NCI-H187 treated with DMSO at 0.1 percent for 48 hours (cell line): ENCODE results near the gene PRICKLE1.

Source experiments
- DNase-seq: peaks from one replicate; lab custom pipeline; 2025; lab: John Stamatoyannopoulos, UW

The PRICKLE1 gene

GRCh38 chr12:42588524-42589464 lies 752 bp downstream of the PRICKLE1 start:
- no peak for DNase-seq

GRCh38 chr12:42587601-42588523 lies 1.7 kb downstream of the PRICKLE1 start:
- DNase-seq: no peak

- DNase-seq: no peak
Measured at GRCh38 chr12:42586268-42586667, 3.3 kb downstream of the PRICKLE1 start.

- DNase-seq: no peak
Measured at GRCh38 chr12:42585841-42586216, 3.7 kb downstream of the PRICKLE1 start.

- no peak for DNase-seq
Measured at GRCh38 chr12:42585154-42585840, 4.2 kb downstream of the PRICKLE1 start.

GRCh38 chr12:42584651-42585111 lies 4.9 kb downstream of the PRICKLE1 start:
- no peak for DNase-seq

- DNase-seq: no peak
Measured at GRCh38 chr12:42583016-42583415, 6.5 kb downstream of the PRICKLE1 start.

- no peak for DNase-seq
Measured at GRCh38 chr12:42582498-42582897, 7.0 kb downstream of the PRICKLE1 start.

- DNase-seq: no peak
Measured at GRCh38 chr12:42582050-42582449, 7.5 kb downstream of the PRICKLE1 start.

- DNase-seq: no peak
Measured at GRCh38 chr12:42576374-42576773, 13.2 kb downstream of the PRICKLE1 start.

GRCh38 chr12:42575717-42576116 lies 13.8 kb downstream of the PRICKLE1 start:
- no peak for DNase-seq

- no peak for DNase-seq
Measured at GRCh38 chr12:42574851-42575266, 14.7 kb downstream of the PRICKLE1 start.

GRCh38 chr12:42571327-42572009 lies 18.1 kb downstream of the PRICKLE1 start:
- no peak for DNase-seq

- no peak for DNase-seq
Measured at GRCh38 chr12:42570076-42570475, 19.5 kb downstream of the PRICKLE1 start.

GRCh38 chr12:42568952-42569915 lies 20.3 kb downstream of the PRICKLE1 start:
- peak; percentile 47 for DNase-seq

GRCh38 chr12:42565633-42566032 lies 23.9 kb downstream of the PRICKLE1 start:
- no peak for DNase-seq

- DNase-seq: no peak
Measured at GRCh38 chr12:42564996-42565395, 24.6 kb downstream of the PRICKLE1 start.

GRCh38 chr12:42564556-42564955 lies 25.0 kb downstream of the PRICKLE1 start:
- DNase-seq: no peak

GRCh38 chr12:42560977-42561376 lies 28.6 kb downstream of the PRICKLE1 start:
- no peak for DNase-seq

- DNase-seq: no peak
Measured at GRCh38 chr12:42557586-42558172, 31.9 kb downstream of the PRICKLE1 start.
